ENCODE measurements around the gene SUB1. TPM values are rescaled to one million over a fixed set of nuclear protein-coding genes. Genes with fewer than 3 reads are reported as not detected.

The SUB1 gene
- total and polyA plus RNA-seq, 2 donors (not counting 1 experiment from before 2014, with no cell fraction given): 88.0 to 358 TPM

GRCh38 chr5:32613050-32613672, 27.8 kb downstream of the SUB1 start:
- H3K9me3 ChIP-seq (ENCODE audit: control insufficient read depth, insufficient read depth, low read depth, low read length): no peaks in the 10 kb centered on the region
- peak; percentile 69 to 80 for DNase-seq (ENCODE audit: low read depth in 2 of 2)
- no peak overlapping the region for H3K4me3 ChIP-seq (replicated peaks in 1 of 4; ENCODE audit: control extremely low read depth in 1 of 4, insufficient read depth in 1 of 4, low read depth in 3 of 4, low read length in 4 of 4)
- no peak overlapping the region for H3K9ac ChIP-seq (ENCODE audit: insufficient read depth, low read length)
- no peak overlapping the region for H3K27ac ChIP-seq (ENCODE audit: insufficient read depth, low read length)
- no peaks in the 10 kb centered on the region for H3K27me3 ChIP-seq (ENCODE audit: control insufficient read depth, insufficient read depth, low read length)
- no peak overlapping the region for H3K4me2 ChIP-seq (ENCODE audit: extremely low read depth, insufficient read depth, low read length)
- TF ChIP-seq CTCF (conservative IDR thresholded peaks at IDR 0.05 in 1 of 2, IDR thresholded peaks at IDR 0.05 in 1 of 2; ENCODE audit: low read depth in 1 of 2, low read length in 2 of 2): peak; percentile 94 to 96
- TF ChIP-seq EZH2 (IDR thresholded peaks at IDR 0.05; ENCODE audit: low read length, missing control alignments): no peak
- no peaks in the 10 kb centered on the region for H4K20me1 ChIP-seq (ENCODE audit: control insufficient read depth, extremely low read depth, insufficient read depth, low read length)
- H3K79me2 ChIP-seq (ENCODE audit: control insufficient read depth, insufficient read depth, low read length): no peaks in the 10 kb centered on the region
- no peaks in the 10 kb centered on the region for H3K36me3 ChIP-seq (ENCODE audit: control insufficient read depth, insufficient read depth, low read length)
- H2AFZ ChIP-seq (ENCODE audit: low read length): no peak overlapping the region
- H3K4me1 ChIP-seq (ENCODE audit: control insufficient read depth, extremely low read depth, insufficient read depth, low read length): no peaks in the 10 kb centered on the region

- TF ChIP-seq CTCF (conservative IDR thresholded peaks at IDR 0.05 in 1 of 2, IDR thresholded peaks at IDR 0.05 in 1 of 2; ENCODE audit: low read depth in 1 of 2, low read length in 2 of 2): no peak
- TF ChIP-seq EZH2 (IDR thresholded peaks at IDR 0.05; ENCODE audit: low read length, missing control alignments): no peak
Observed at GRCh38 chr5:32615236-32615635, 29.9 kb downstream of the SUB1 start.

GRCh38 chr5:32618962-32619361, 33.6 kb downstream of the SUB1 start:
- Histone ChIP-seq H3K27ac (ENCODE audit: insufficient read depth, low read length) (no peak overlapping the region), H3K4me3 (replicated peaks in 1 of 4; ENCODE audit: control extremely low read depth in 1 of 4, insufficient read depth in 1 of 4, low read depth in 3 of 4, low read length in 4 of 4) (no peak overlapping the region), H3K79me2 (ENCODE audit: control insufficient read depth, insufficient read depth, low read length) (no peaks in the 10 kb centered on the region), H3K36me3 (ENCODE audit: control insufficient read depth, insufficient read depth, low read length) (no peaks in the 10 kb centered on the region), H3K27me3 (ENCODE audit: control insufficient read depth, insufficient read depth, low read length) (no peaks in the 10 kb centered on the region), H3K9ac (ENCODE audit: insufficient read depth, low read length) (no peak overlapping the region), H4K20me1 (ENCODE audit: control insufficient read depth, extremely low read depth, insufficient read depth, low read length) (no peaks in the 10 kb centered on the region), H3K9me3 (ENCODE audit: control insufficient read depth, insufficient read depth, low read depth, low read length) (no peaks in the 10 kb centered on the region), H3K4me2 (ENCODE audit: extremely low read depth, insufficient read depth, low read length) (no peak overlapping the region), H3K4me1 (ENCODE audit: control insufficient read depth, extremely low read depth, insufficient read depth, low read length) (no peaks in the 10 kb centered on the region), H2AFZ (ENCODE audit: low read length) (no peak overlapping the region)
- DNase-seq (ENCODE audit: low read depth in 2 of 2): no peak
- TF ChIP-seq CTCF (conservative IDR thresholded peaks at IDR 0.05 in 1 of 2, IDR thresholded peaks at IDR 0.05 in 1 of 2; ENCODE audit: low read depth in 1 of 2, low read length in 2 of 2) (no peak), EZH2 (IDR thresholded peaks at IDR 0.05; ENCODE audit: low read length, missing control alignments) (no peak)

More at GRCh38 chr5:32615236-32615635, 29.9 kb downstream of the SUB1 start:
- no peak overlapping the region for H2AFZ ChIP-seq (ENCODE audit: low read length)
- H3K9ac ChIP-seq (ENCODE audit: insufficient read depth, low read length): no peak overlapping the region
- no peak overlapping the region for H3K4me3 ChIP-seq (replicated peaks in 1 of 4; ENCODE audit: control extremely low read depth in 1 of 4, insufficient read depth in 1 of 4, low read depth in 3 of 4, low read length in 4 of 4)
- no peaks in the 10 kb centered on the region for H3K4me1 ChIP-seq (ENCODE audit: control insufficient read depth, extremely low read depth, insufficient read depth, low read length)
- H3K9me3 ChIP-seq (ENCODE audit: control insufficient read depth, insufficient read depth, low read depth, low read length): no peaks in the 10 kb centered on the region
- H3K27me3 ChIP-seq (ENCODE audit: control insufficient read depth, insufficient read depth, low read length): no peaks in the 10 kb centered on the region
- no peak for DNase-seq (ENCODE audit: low read depth in 2 of 2)
- no peak overlapping the region for H3K4me2 ChIP-seq (ENCODE audit: extremely low read depth, insufficient read depth, low read length)
- no peak overlapping the region for H3K27ac ChIP-seq (ENCODE audit: insufficient read depth, low read length)
- H3K36me3 ChIP-seq (ENCODE audit: control insufficient read depth, insufficient read depth, low read length): no peaks in the 10 kb centered on the region
- no peaks in the 10 kb centered on the region for H3K79me2 ChIP-seq (ENCODE audit: control insufficient read depth, insufficient read depth, low read length)
- no peaks in the 10 kb centered on the region for H4K20me1 ChIP-seq (ENCODE audit: control insufficient read depth, extremely low read depth, insufficient read depth, low read length)

Measured in fibroblast of lung (primary cell).